H9 (cell line): Measurements from ENCODE around the gene MTF1. TPM values are rescaled to one million over a fixed set of nuclear protein-coding genes. Genes with fewer than 3 reads are reported as not detected.

Experiments
- DNase-seq: peaks from one replicate; pipeline ENCODE4 v3.0.0-alpha.2; 2017
- H2AFZ ChIP-seq: one replicate; pipeline ENCODE4 v1.6.1; 2013; ENCODE audit warnings: mild to moderate bottlenecking, low read length, control low read depth, moderate library complexity
- H2AK5ac ChIP-seq: 2 replicates; pipeline ENCODE4 v1.6.1; 2013; ENCODE audit warnings: low read length, control low read depth, mixed read lengths; ENCODE audit not compliant: insufficient read length
- H2BK120ac ChIP-seq: one replicate; pipeline ENCODE4 v1.6.1; 2013; ENCODE audit warnings: low read depth, mild to moderate bottlenecking, low read length, control low read depth, inconsistent platforms; ENCODE audit not compliant: poor library complexity, severe bottlenecking
- H2BK12ac ChIP-seq: 2 replicates; pipeline ENCODE4 v1.6.1; 2013; ENCODE audit warnings: low read length, control low read depth, mixed read lengths, low read depth; ENCODE audit not compliant: insufficient read length
- H2BK15ac ChIP-seq: 2 replicates; pipeline ENCODE4 v1.6.1; 2013; ENCODE audit warnings: low read depth, low read length, control low read depth
- H2BK20ac ChIP-seq: one replicate; pipeline ENCODE4 v1.6.1; 2013; ENCODE audit warnings: low read depth, mild to moderate bottlenecking, low read length, control low read depth, inconsistent platforms; ENCODE audit not compliant: poor library complexity, severe bottlenecking
- H2BK5ac ChIP-seq: 2 replicates; pipeline ENCODE4 v1.6.1; 2013; ENCODE audit warnings: low read length, control low read depth, mixed read lengths; ENCODE audit not compliant: insufficient read length
- H3K14ac ChIP-seq: 2 replicates; pipeline ENCODE4 v1.6.1; 2013; ENCODE audit warnings: low read length, control low read depth; ENCODE audit not compliant: insufficient read depth
- H3K18ac ChIP-seq: 2 replicates; pipeline ENCODE4 v1.6.1; 2013; ENCODE audit warnings: low read depth, mild to moderate bottlenecking, mixed read lengths, low read length, control low read depth; ENCODE audit not compliant: insufficient read length
- H3K23ac ChIP-seq: 2 replicates; pipeline ENCODE4 v1.6.1; 2013; ENCODE audit warnings: low read length, control low read depth, mixed read lengths, low read depth; ENCODE audit not compliant: insufficient read length
- H3K23me2 ChIP-seq: 2 replicates; pipeline ENCODE4 v1.6.1; 2013; ENCODE audit warnings: low read depth, mild to moderate bottlenecking, mixed read lengths, low read length, control low read depth; ENCODE audit not compliant: insufficient read length, poor library complexity, severe bottlenecking
- H3K27ac ChIP-seq: 2 replicates; pipeline ENCODE4 v1.5.1; 2013; ENCODE audit warnings: low read length, control low read depth, mixed read lengths, low read depth; ENCODE audit not compliant: insufficient read length
- H3K27me3 ChIP-seq: 2 replicates; pipeline ENCODE4 v1.6.1; 2013; ENCODE audit warnings: low read length, control low read depth, inconsistent platforms; ENCODE audit not compliant: insufficient read depth
- H3K4ac ChIP-seq: 2 replicates; pipeline ENCODE4 v1.6.1; 2013; ENCODE audit warnings: low read depth, mild to moderate bottlenecking, control low read depth, inconsistent platforms, low read length, moderate library complexity
- H3K4me1 ChIP-seq: 2 replicates; pipeline ENCODE4 v1.6.1; 2013; ENCODE audit warnings: low read length, control low read depth, inconsistent platforms; ENCODE audit not compliant: insufficient read depth
- H3K4me2 ChIP-seq: 2 replicates; pipeline ENCODE4 v1.6.1; 2013; ENCODE audit warnings: low read length, control low read depth, mixed read lengths; ENCODE audit not compliant: insufficient read length, insufficient read depth
- H3K56ac ChIP-seq: 2 replicates; pipeline ENCODE4 v1.6.1; 2013; ENCODE audit warnings: low read depth, mild to moderate bottlenecking, mixed read lengths, low read length, control low read depth; ENCODE audit not compliant: insufficient read length
- H3K79me1 ChIP-seq: 2 replicates; pipeline ENCODE4 v1.6.1; 2013; ENCODE audit warnings: low read depth, mild to moderate bottlenecking, moderate library complexity, low read length, control low read depth, inconsistent platforms; ENCODE audit not compliant: insufficient read depth, poor library complexity, severe bottlenecking
- H3K79me2 ChIP-seq: 2 replicates; pipeline ENCODE4 v1.6.1; 2013; ENCODE audit warnings: low read length, control low read depth, inconsistent platforms; ENCODE audit not compliant: insufficient read depth
- H3K9ac ChIP-seq: 2 replicates; pipeline ENCODE4 v1.6.1; 2013; ENCODE audit warnings: low read length, control low read depth, mixed read lengths; ENCODE audit not compliant: insufficient read length; ENCODE audit errors: extremely low read depth
- H3K9me3 ChIP-seq: one replicate; pipeline ENCODE4 v1.6.1; 2013; ENCODE audit warnings: low read depth, low read length, inconsistent platforms; ENCODE audit not compliant: control insufficient read depth
- H3T11ph ChIP-seq: one replicate; pipeline ENCODE4 v1.6.1; 2013; ENCODE audit warnings: mild to moderate bottlenecking, low read length, control low read depth, inconsistent platforms
- H4K20me1 ChIP-seq: one replicate; pipeline ENCODE4 v1.6.1; 2013; ENCODE audit not compliant: control insufficient read depth, insufficient read length, insufficient read depth
- H4K5ac ChIP-seq: 2 replicates; pipeline ENCODE4 v1.6.1; 2013; ENCODE audit warnings: low read depth, mild to moderate bottlenecking, mixed read lengths, low read length, control low read depth; ENCODE audit not compliant: insufficient read length
- H4K8ac ChIP-seq: replicated peaks from 2 replicates; pipeline ENCODE4 v1.6.1; 2013; ENCODE audit warnings: low read length, control low read depth, mixed read lengths, low read depth; ENCODE audit not compliant: insufficient read length
- H4K91ac ChIP-seq: 2 replicates; pipeline ENCODE4 v1.6.1; 2013; ENCODE audit warnings: low read depth, mild to moderate bottlenecking, moderate library complexity, mixed read lengths, low read length, control low read depth; ENCODE audit not compliant: insufficient read length
- H3K27ac Mint-ChIP-seq, 3 experiments: 2 replicates in 2 of 3; 3 replicates in 1 of 3; pipeline ENCODE4 v1.8.0; 2020 to 2021; ENCODE audit warnings: mixed read lengths in 3 of 3, mild to moderate bottlenecking in 1 of 3, moderate library complexity in 1 of 3
- H3K27me3 Mint-ChIP-seq: 2 replicates; pipeline ENCODE4 v1.8.0; 2021; ENCODE audit warnings: low read depth, mild to moderate bottlenecking, moderate library complexity, mixed read lengths
- H3K36me3 Mint-ChIP-seq, 3 experiments: 2 replicates in 2 of 3; 3 replicates in 1 of 3; pipeline ENCODE4 v1.8.0; 2020 to 2021; ENCODE audit warnings: low read depth in 3 of 3, mixed read lengths in 3 of 3; ENCODE audit not compliant: insufficient read depth in 1 of 3
- H3K4me1 Mint-ChIP-seq, 2 experiments: 2 replicates each; pipeline ENCODE4 v1.8.0; 2020; ENCODE audit warnings: mixed read lengths in 2 of 2
- H3K4me3 Mint-ChIP-seq, 2 experiments: 2 replicates in 1 of 2; 3 replicates in 1 of 2; pipeline ENCODE4 v1.8.0; 2020 to 2021; ENCODE audit warnings: mild to moderate bottlenecking in 2 of 2, mixed read lengths in 2 of 2, moderate library complexity in 1 of 2
- H3K9me3 Mint-ChIP-seq, 2 experiments: 2 replicates in 1 of 2; 3 replicates in 1 of 2; pipeline ENCODE4 v1.8.0; 2020; ENCODE audit warnings: mild to moderate bottlenecking in 2 of 2, mixed read lengths in 2 of 2, moderate library complexity in 1 of 2
- CTCF ChIP-seq: fragments of 200-600 bp; sonication (generic); conservative IDR thresholded peaks from 3 replicates; pipeline ENCODE4 v1.8.0; 2021; ENCODE audit warnings: antibody characterized with exemption, mild to moderate bottlenecking
- WGBS: extraction: QIAGEN DNeasy Blood & Tissue Kit; methylation state at CpG from one replicate; pipeline ENCODE4 v1.1.7; 2013; ENCODE audit warnings: missing lambda C conversion rate, low lambda C conversion rate, mixed read lengths; ENCODE audit not compliant: insufficient read length; ENCODE audit errors: extremely low coverage; 5-methylcytosine and 5-hydroxymethylcytosine counted together
- total RNA-seq: library from RNA; stranded (reverse); gene quantifications from 2 replicates; pipeline ENCODE4 v1.2.1, GENCODE V29; 2021

The MTF1 gene
- total RNA-seq, 1 experiment from 2014 or later, result 17.0 TPM

- no peak for TF ChIP-seq CTCF
- no CpG with 5 or more reads among the region's 6 CpGs for WGBS
Observed at GRCh38 chr1:37878071-37878470, 18.7 kb upstream of the MTF1 start.

More at GRCh38 chr1:37878071-37878470, 18.7 kb upstream of the MTF1 start:
- Mint-ChIP-seq H3K4me1 (no peaks in the 10 kb centered on the region), H3K27me3 (no peaks in the 10 kb centered on the region), H3K36me3 (peaks cover 15 to 70% (median 49%) of the 10 kb centered on the region in 3 experiments; a peak in 6 of 7 replicates), H3K27ac (peak overlapping the region in 1 of 3 experiments; percentile 28; a peak in 1 of 7 replicates), H3K9me3 (no peaks in the 10 kb centered on the region), H3K4me3 (no peak overlapping the region)
- no peaks in the 10 kb centered on the region for H3K9me3 ChIP-seq
- no peak overlapping the region for H2BK12ac ChIP-seq
- no peaks in the 10 kb centered on the region for H3K27me3 ChIP-seq
- no peaks in the 10 kb centered on the region for H3K79me2 ChIP-seq
- no peak overlapping the region for H3K14ac ChIP-seq
- H4K5ac ChIP-seq, result no peak overlapping the region
- no peak overlapping the region for H3K27ac ChIP-seq
- no peak overlapping the region for H2BK120ac ChIP-seq
- no peak overlapping the region for H4K91ac ChIP-seq
- no peak overlapping the region for H3K9ac ChIP-seq
- DNase-seq, result no peak
- no peak overlapping the region for H3K56ac ChIP-seq
- H3K23ac ChIP-seq, result no peak overlapping the region
- H2AK5ac ChIP-seq, result no peak overlapping the region
- H3K4ac ChIP-seq, result no peak overlapping the region
- no peaks in the 10 kb centered on the region for H3K4me1 ChIP-seq
- no peaks in the 10 kb centered on the region for H3K23me2 ChIP-seq
- H3K4me2 ChIP-seq, result no peak overlapping the region
- no peak overlapping the region for H2BK15ac ChIP-seq
- H2BK5ac ChIP-seq, result no peak overlapping the region
- no peak overlapping the region for H2AFZ ChIP-seq
- no peak overlapping the region for H3T11ph ChIP-seq
- no peak overlapping the region for H4K8ac ChIP-seq
- no peaks in the 10 kb centered on the region for H4K20me1 ChIP-seq
- H3K79me1 ChIP-seq, result no peaks in the 10 kb centered on the region
- no peak overlapping the region for H2BK20ac ChIP-seq
- H3K18ac ChIP-seq, result no peak overlapping the region
